HG02981 (cell line): ENCODE data around the gene MICA.
A peak's percentile ranks its signal among the peaks of the same experiment; 100 is the strongest.
"Not testable (repeated sequence)": the region's sequence is repeated elsewhere in the genome, so short reads cannot be mapped to it uniquely, and the experiment has no call there.

ENCODE experiments used
- ATAC-seq: cut with Tn5 transposase; IDR thresholded peaks from one replicate; pipeline ENCODE4 v1.9.1; 2021; ENCODE audit warnings: mild to moderate bottlenecking, moderate library complexity; ENCODE audit not compliant: unreplicated experiment

MICA gene

GRCh38 chr6:31453259-31453658, 49.9 kb downstream of the MICA start:
- ATAC-seq, result no peak

- not testable (repeated sequence) for ATAC-seq
These were observed 56.5 kb downstream of the MICA start for GRCh38 chr6:31459864-31460263.

- no peak for ATAC-seq
These were observed 57.1 kb downstream of the MICA start for GRCh38 chr6:31460361-31461025.

GRCh38 chr6:31462026-31462963, 58.9 kb downstream of the MICA start:
- peak; percentile 5 for ATAC-seq

GRCh38 chr6:31462964-31463870, 59.8 kb downstream of the MICA start:
- ATAC-seq, result peak; percentile 89

- ATAC-seq, result no peak
These were observed 61.1 kb downstream of the MICA start for GRCh38 chr6:31464252-31465184.
